OCI-LY1 (cell line): Measurements from ENCODE around the gene GPRIN3.

Experiments
- H2AFZ ChIP-seq: fragments of 200-600 bp; sonication (generic), shearing (Covaris generic); 2 replicates; pipeline ENCODE4 v1.6.0; 2014; ENCODE audit warnings: antibody characterized with exemption, mild to moderate bottlenecking, low read length
- H3F3A ChIP-seq: fragments of 200-600 bp; sonication (generic), shearing (Covaris generic); 2 replicates; pipeline ENCODE4 v1.6.0; 2014; ENCODE audit warnings: mild to moderate bottlenecking, antibody characterized with exemption, low read length, moderate library complexity; ENCODE audit not compliant: insufficient read depth
- H3K27ac ChIP-seq: fragments of 200-600 bp; sonication (generic); 2 replicates; pipeline ENCODE4 v1.5.1; 2014; ENCODE audit warnings: low read length, mixed run types, mild to moderate bottlenecking, low read depth; ENCODE audit not compliant: poor library complexity, severe bottlenecking
- H3K27me3 ChIP-seq: fragments of 200-600 bp; sonication (generic); 2 replicates; pipeline ENCODE4 v1.6.0; 2014; ENCODE audit warnings: antibody characterized with exemption, mild to moderate bottlenecking, low read length, moderate library complexity; ENCODE audit not compliant: insufficient read depth
- H3K36me3 ChIP-seq: fragments of 200-600 bp; sonication (generic); 2 replicates; pipeline ENCODE4 v1.6.1; 2014; ENCODE audit warnings: mild to moderate bottlenecking, antibody characterized with exemption, low read length, moderate library complexity, mixed read lengths; ENCODE audit not compliant: insufficient read depth
- H3K4me1 ChIP-seq: fragments of 200-600 bp; sonication (generic); 2 replicates; pipeline ENCODE4 v1.5.1; 2014; ENCODE audit warnings: mild to moderate bottlenecking, low read length, moderate library complexity; ENCODE audit not compliant: insufficient read depth, severe bottlenecking
- H3K4me2 ChIP-seq: fragments of 200-600 bp; sonication (generic), shearing (Covaris generic); 2 replicates; pipeline ENCODE4 v1.6.1; 2014; ENCODE audit warnings: low read length
- H3K4me3 ChIP-seq: fragments of 200-600 bp; sonication (generic); 2 replicates; pipeline ENCODE4 v1.5.1; 2014; ENCODE audit warnings: low read length, low read depth, mild to moderate bottlenecking, mixed read lengths; ENCODE audit not compliant: poor library complexity, severe bottlenecking
- H3K79me2 ChIP-seq: fragments of 200-600 bp; shearing (Covaris generic); 2 replicates; pipeline ENCODE4 v1.6.1; 2016; ENCODE audit warnings: mixed run types, low read length, mixed read lengths; ENCODE audit not compliant: insufficient read depth
- H3K9ac ChIP-seq: fragments of 200-600 bp; sonication (generic), shearing (Covaris generic); 2 replicates; pipeline ENCODE4 v1.6.1; 2014; ENCODE audit warnings: mild to moderate bottlenecking, low read length, mixed read lengths
- H3K9me2 ChIP-seq: fragments of 200-600 bp; sonication (generic), shearing (Covaris generic); 2 replicates; pipeline ENCODE4 v1.6.1; 2014; ENCODE audit warnings: low read depth, mild to moderate bottlenecking, low read length, mixed read lengths
- H3K9me3 ChIP-seq: fragments of 200-600 bp; shearing (Covaris generic); 2 replicates; pipeline ENCODE4 v1.6.1; 2014; ENCODE audit warnings: low read length, mixed read lengths
- H4K20me1 ChIP-seq: fragments of 200-600 bp; sonication (generic), shearing (Covaris generic); 2 replicates; pipeline ENCODE4 v1.6.0; 2016; ENCODE audit warnings: mild to moderate bottlenecking, low read length; ENCODE audit not compliant: insufficient read depth
- CTCF ChIP-seq: fragments of 200-600 bp; sonication (generic), shearing (Covaris generic); IDR thresholded peaks from 2 replicates; pipeline ENCODE4 v1.5.1; 2017; ENCODE audit warnings: mild to moderate bottlenecking, antibody characterized with exemption, low read length, moderate library complexity, mixed read lengths
- EZH2 ChIP-seq: fragments of 200-600 bp; sonication (generic), shearing (Covaris generic); IDR thresholded peaks from 2 replicates; pipeline ENCODE4 v1.8.0; 2017; ENCODE audit warnings: borderline replicate concordance, mixed run types, mild to moderate bottlenecking, antibody characterized with exemption, low read length, moderate library complexity, mixed read lengths

The GPRIN3 gene

DNA sequence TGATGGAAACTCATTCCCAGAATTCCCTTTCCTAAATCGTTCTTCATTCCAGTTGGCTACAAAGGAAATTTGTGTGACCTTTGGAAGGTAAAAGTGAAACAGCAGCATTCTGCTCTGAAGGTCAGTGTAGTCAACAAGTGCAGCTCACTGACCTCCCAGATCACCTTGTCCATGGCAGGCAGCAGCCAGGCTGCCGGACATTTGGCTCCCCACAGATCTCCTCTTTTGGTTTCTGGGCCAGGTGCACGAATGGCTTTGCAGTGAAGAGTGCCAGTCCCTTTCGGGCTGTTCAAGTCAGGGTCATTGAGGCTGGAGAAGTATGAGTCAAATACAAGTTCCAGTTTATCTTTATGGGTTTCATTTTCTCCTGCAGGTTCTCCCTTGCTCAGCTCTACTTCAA, 14.3 kb downstream of the GPRIN3 start:
- Histone ChIP-seq H3K4me2 (peak overlapping the region; percentile 44; the same call in 1 of the 2 replicates), H3K9me3 (no peaks in the 10 kb centered on the region), H3K79me2 (no peaks in the 10 kb centered on the region), H3K27me3 (no peaks in the 10 kb centered on the region), H3K27ac (peak overlapping the region; percentile 44), H2AFZ (no peak overlapping the region), H3F3A (no peaks in the 10 kb centered on the region), H3K9ac (no peak overlapping the region; the same call in 1 of the 2 replicates), H3K9me2 (no peaks in the 10 kb centered on the region), H3K4me1 (peaks cover 86% of the 10 kb centered on the region), H3K4me3 (peak overlapping the region; percentile 15), H3K36me3 (no peaks in the 10 kb centered on the region), H4K20me1 (no peaks in the 10 kb centered on the region)
- TF ChIP-seq CTCF (no peak), EZH2 (no peak)

GRCh38 chr4:89290727-89291516, 16.7 kb downstream of the GPRIN3 start:
- H3K4me3 ChIP-seq = peak overlapping the region; percentile 20
- H3K27ac ChIP-seq = peak overlapping the region; percentile 74
- H3K27me3 ChIP-seq = no peaks in the 10 kb centered on the region
- no peaks in the 10 kb centered on the region for H3F3A ChIP-seq
- no peak overlapping the region; the same call in 1 of the 2 replicates for H3K9ac ChIP-seq
- no peaks in the 10 kb centered on the region for H3K79me2 ChIP-seq
- TF ChIP-seq CTCF (no peak), EZH2 (no peak)
- H2AFZ ChIP-seq = no peak overlapping the region
- H3K36me3 ChIP-seq = no peaks in the 10 kb centered on the region
- H3K9me3 ChIP-seq = no peaks in the 10 kb centered on the region
- H3K4me1 ChIP-seq = peaks cover 83% of the 10 kb centered on the region
- H3K9me2 ChIP-seq = no peaks in the 10 kb centered on the region
- H4K20me1 ChIP-seq = no peaks in the 10 kb centered on the region
- H3K4me2 ChIP-seq = peak overlapping the region; percentile 33

- TF ChIP-seq EZH2 = no peak
- TF ChIP-seq CTCF = no peak
- no peaks in the 10 kb centered on the region for H4K20me1 ChIP-seq
- H3F3A ChIP-seq = no peaks in the 10 kb centered on the region
- H2AFZ ChIP-seq = no peak overlapping the region
- no peak overlapping the region; the same call in 1 of the 2 replicates for H3K9ac ChIP-seq
- H3K36me3 ChIP-seq = no peaks in the 10 kb centered on the region
- peak overlapping the region; percentile 45; the same call in 1 of the 2 replicates for H3K4me2 ChIP-seq
- H3K4me3 ChIP-seq = no peak overlapping the region
- no peaks in the 10 kb centered on the region for H3K9me3 ChIP-seq
- no peaks in the 10 kb centered on the region for H3K79me2 ChIP-seq
- H3K27me3 ChIP-seq = no peaks in the 10 kb centered on the region
- peaks cover 80% of the 10 kb centered on the region for H3K4me1 ChIP-seq
- peak overlapping the region; percentile 74 for H3K27ac ChIP-seq
- H3K9me2 ChIP-seq = no peaks in the 10 kb centered on the region
Measured at GRCh38 chr4:89289312-89289711, 18.3 kb downstream of the GPRIN3 start.
